ENCODE data around the gene AGBL2. TPM values are rescaled to one million over a fixed set of nuclear protein-coding genes. Genes with fewer than 3 reads are reported as not detected.

The AGBL2 gene
- total and polyA plus RNA-seq, 2 experiments from 2014 or later: 0.51 to 2.7 TPM

DNA sequence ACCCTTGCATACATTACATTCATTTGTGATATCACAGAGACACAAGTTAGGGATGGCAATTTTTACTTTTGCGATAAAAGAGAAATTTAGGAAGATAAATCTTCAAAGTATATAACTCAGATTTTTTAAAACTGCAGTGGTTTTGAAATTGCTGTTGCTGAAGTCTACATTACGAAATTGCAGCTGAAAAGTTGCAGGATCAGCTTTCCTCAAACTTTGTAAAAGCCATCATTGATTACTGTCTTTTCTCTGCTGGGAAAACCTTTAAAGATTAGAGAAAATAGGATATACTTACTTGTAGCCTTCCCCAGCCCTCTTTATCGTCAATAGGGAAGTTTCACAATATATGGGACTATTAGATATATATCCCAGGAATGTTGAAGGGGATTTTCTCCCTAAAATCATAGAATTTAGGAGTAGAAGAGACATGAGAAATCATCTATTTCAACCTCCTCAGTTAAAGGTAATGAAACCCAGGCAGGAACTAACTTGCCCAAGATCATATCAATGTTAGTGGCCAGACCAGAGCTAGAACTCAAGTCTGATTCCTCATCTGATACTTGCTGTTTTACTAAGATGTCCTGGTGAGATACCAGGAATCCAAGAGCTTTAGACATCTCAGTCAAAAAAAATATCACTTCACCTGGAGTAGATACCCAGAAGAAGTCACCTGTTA lies 10.4 kb upstream of the AGBL2 start:
- TF ChIP-seq EZH2phosphoT487 (IDR thresholded peaks at IDR 0.05; ENCODE audit: insufficient read depth, low read depth) (no peak), EZH2 (IDR thresholded peaks at IDR 0.05; ENCODE audit: insufficient read depth, poor library complexity, severe bottlenecking) (no peak)
- no peak overlapping the region for H3K4me2 ChIP-seq (ENCODE audit: unreplicated experiment)
- DNase-seq: no peak
- peaks cover 89% of the 10 kb centered on the region for H3K36me3 ChIP-seq (ENCODE audit: low read depth)
- H3K9me3 ChIP-seq (ENCODE audit: low read depth): no peaks in the 10 kb centered on the region
- no peaks in the 10 kb centered on the region for H3K9me2 ChIP-seq (ENCODE audit: insufficient read depth)
- no peak overlapping the region for H3K4me3 ChIP-seq
- no peak overlapping the region for H3K27ac ChIP-seq
- H3K79me2 ChIP-seq (ENCODE audit: insufficient read depth): peaks cover 71% of the 10 kb centered on the region
- H4K20me1 ChIP-seq (ENCODE audit: insufficient read depth): no peaks in the 10 kb centered on the region
- H3F3A ChIP-seq (ENCODE audit: insufficient read depth): peaks cover 55% of the 10 kb centered on the region
- H3K27me3 ChIP-seq (replicated peaks; ENCODE audit: insufficient read depth): no peaks in the 10 kb centered on the region
- in situ Hi-C loops (cut with MboI): no loop called here
- 99% methylated on average over 3 of the region's 3 CpGs for WGBS, 2 experiments (ENCODE audit: low coverage in 1 of 2, low lambda C conversion rate in 2 of 2, missing lambda C conversion rate in 2 of 2)
- H3K9ac ChIP-seq: no peak overlapping the region
- no peaks in the 10 kb centered on the region for H3K4me1 ChIP-seq (ENCODE audit: insufficient read depth)
- no peak overlapping the region for H2AFZ ChIP-seq

DNA sequence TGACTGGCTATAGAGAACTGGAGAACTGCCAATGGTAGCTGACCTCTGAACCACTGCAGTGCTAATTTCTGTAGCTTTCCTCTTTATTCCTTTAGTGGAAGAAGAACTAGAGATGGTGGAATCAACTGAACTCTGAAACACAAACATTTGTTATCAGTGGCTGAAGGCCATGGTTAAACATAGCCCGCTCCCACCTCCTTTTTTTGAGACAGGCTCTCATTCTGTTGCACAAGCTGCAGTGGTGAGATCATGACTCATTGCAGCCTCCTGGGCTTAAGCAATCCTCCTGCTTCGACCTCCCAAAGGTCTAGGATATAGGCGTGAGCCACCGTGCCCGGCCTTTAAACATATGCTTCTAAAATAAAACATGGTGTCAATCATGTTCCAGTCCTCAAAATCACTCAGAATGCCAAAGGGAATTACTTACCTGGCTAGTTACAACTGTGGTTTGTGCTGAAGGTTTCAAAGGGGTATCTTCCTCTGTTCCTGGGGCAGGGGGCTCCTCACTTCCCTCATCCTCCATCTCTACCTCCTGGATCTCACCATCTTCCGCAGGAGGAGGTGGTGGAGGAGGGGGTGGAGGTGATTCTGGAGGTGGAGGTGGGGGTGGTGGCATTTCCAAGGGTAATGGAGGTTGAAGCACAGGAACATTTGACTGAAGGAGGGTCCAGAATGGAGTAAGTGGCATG lies 9.0 kb upstream of the AGBL2 start:
- Histone ChIP-seq H3K36me3 (ENCODE audit: low read depth) (peaks cover 86% of the 10 kb centered on the region), H3F3A (ENCODE audit: insufficient read depth) (peaks cover 56% of the 10 kb centered on the region), H3K27ac (no peak overlapping the region), H3K9ac (no peak overlapping the region), H3K4me2 (ENCODE audit: unreplicated experiment) (no peak overlapping the region), H3K79me2 (ENCODE audit: insufficient read depth) (peaks cover 57% of the 10 kb centered on the region), H3K9me2 (ENCODE audit: insufficient read depth) (no peaks in the 10 kb centered on the region), H3K9me3 (ENCODE audit: low read depth) (no peaks in the 10 kb centered on the region), H3K4me3 (no peak overlapping the region), H4K20me1 (ENCODE audit: insufficient read depth) (no peaks in the 10 kb centered on the region), H3K27me3 (replicated peaks; ENCODE audit: insufficient read depth) (no peaks in the 10 kb centered on the region), H3K4me1 (ENCODE audit: insufficient read depth) (no peaks in the 10 kb centered on the region), H2AFZ (no peak overlapping the region)
- peak; percentile 64 for DNase-seq
- in situ Hi-C loops (cut with MboI): no loop called here
- WGBS, 2 experiments (ENCODE audit: low coverage in 1 of 2, low lambda C conversion rate in 2 of 2, missing lambda C conversion rate in 2 of 2): 88 to 89% methylated on average over 6 of the region's 6 CpGs
- no peak for TF ChIP-seq EZH2 (IDR thresholded peaks at IDR 0.05; ENCODE audit: insufficient read depth, poor library complexity, severe bottlenecking)
- TF ChIP-seq EZH2phosphoT487 (IDR thresholded peaks at IDR 0.05; ENCODE audit: insufficient read depth, low read depth): no peak

DNA sequence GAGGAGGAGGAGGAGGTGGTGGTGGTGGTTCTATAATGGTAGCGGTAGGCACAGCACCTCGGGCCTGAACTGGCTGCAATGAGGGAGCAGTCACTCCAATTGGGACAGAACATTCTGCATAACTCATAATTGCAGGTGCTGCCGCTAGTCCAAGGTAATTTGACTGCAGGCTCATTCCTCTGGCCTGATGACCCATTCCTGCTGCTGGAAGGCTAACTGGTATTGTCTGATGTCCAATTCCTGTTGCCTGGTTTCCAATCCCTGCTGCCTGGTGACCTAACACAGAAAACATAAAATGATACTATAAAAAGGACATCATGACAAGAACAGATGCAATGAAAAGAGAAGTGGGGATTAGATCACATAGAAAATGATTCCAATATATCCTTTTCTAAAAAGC lies 7.9 kb upstream of the AGBL2 start:
- Histone ChIP-seq H3K9me3 (ENCODE audit: low read depth) (no peaks in the 10 kb centered on the region), H3K36me3 (ENCODE audit: low read depth) (peaks cover 88% of the 10 kb centered on the region), H3K27ac (no peak overlapping the region), H2AFZ (no peak overlapping the region), H3K4me1 (ENCODE audit: insufficient read depth) (no peaks in the 10 kb centered on the region), H3K4me2 (ENCODE audit: unreplicated experiment) (no peak overlapping the region), H3F3A (ENCODE audit: insufficient read depth) (peaks cover 66% of the 10 kb centered on the region), H3K27me3 (replicated peaks; ENCODE audit: insufficient read depth) (no peaks in the 10 kb centered on the region), H3K4me3 (no peak overlapping the region), H3K9ac (no peak overlapping the region), H3K79me2 (ENCODE audit: insufficient read depth) (peaks cover 45% of the 10 kb centered on the region), H4K20me1 (ENCODE audit: insufficient read depth) (no peaks in the 10 kb centered on the region), H3K9me2 (ENCODE audit: insufficient read depth) (no peaks in the 10 kb centered on the region)
- no peak for TF ChIP-seq EZH2 (IDR thresholded peaks at IDR 0.05; ENCODE audit: insufficient read depth, poor library complexity, severe bottlenecking)
- TF ChIP-seq EZH2phosphoT487 (IDR thresholded peaks at IDR 0.05; ENCODE audit: insufficient read depth, low read depth): no peak
- DNase-seq: no peak
- WGBS, 2 experiments (ENCODE audit: low coverage in 1 of 2, low lambda C conversion rate in 2 of 2, missing lambda C conversion rate in 2 of 2): 82 to 86% methylated on average over 3 of the region's 3 CpGs
- in situ Hi-C loops (cut with MboI): no loop called here

DNA sequence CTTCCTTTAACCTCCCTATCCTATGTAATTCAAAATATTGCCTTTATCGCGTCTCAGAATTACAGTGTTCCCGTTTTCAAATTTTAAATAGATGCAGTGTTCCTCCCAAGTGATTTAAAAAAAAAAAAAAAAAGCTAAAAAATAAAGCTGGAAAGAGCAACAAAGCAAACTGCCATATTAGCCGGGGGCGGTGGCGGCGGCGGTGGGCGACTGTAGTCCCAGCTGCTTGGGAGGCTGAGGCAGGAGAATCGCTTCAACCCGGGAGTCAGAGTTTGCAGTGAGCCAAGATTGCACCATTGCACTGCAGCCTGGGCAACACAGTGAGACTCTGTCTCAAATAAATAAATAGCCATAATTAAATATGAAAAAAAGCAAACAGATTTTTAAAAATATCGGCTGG lies 5.5 kb upstream of the AGBL2 start:
- no peaks in the 10 kb centered on the region for H3K27me3 ChIP-seq (replicated peaks; ENCODE audit: insufficient read depth)
- no peaks in the 10 kb centered on the region for H3K9me2 ChIP-seq (ENCODE audit: insufficient read depth)
- no peak overlapping the region for H3K27ac ChIP-seq
- peaks cover 84% of the 10 kb centered on the region for H3K36me3 ChIP-seq (ENCODE audit: low read depth)
- H3K9ac ChIP-seq: no peak overlapping the region
- H3K4me1 ChIP-seq (ENCODE audit: insufficient read depth): no peaks in the 10 kb centered on the region
- peaks cover 22% of the 10 kb centered on the region for H3K79me2 ChIP-seq (ENCODE audit: insufficient read depth)
- DNase-seq: no peak
- peaks cover 68% of the 10 kb centered on the region for H3F3A ChIP-seq (ENCODE audit: insufficient read depth)
- no peak overlapping the region for H3K4me2 ChIP-seq (ENCODE audit: unreplicated experiment)
- no peaks in the 10 kb centered on the region for H4K20me1 ChIP-seq (ENCODE audit: insufficient read depth)
- in situ Hi-C loops (cut with MboI): no loop called here
- no peak for TF ChIP-seq EZH2 (IDR thresholded peaks at IDR 0.05; ENCODE audit: insufficient read depth, poor library complexity, severe bottlenecking)
- TF ChIP-seq EZH2phosphoT487 (IDR thresholded peaks at IDR 0.05; ENCODE audit: insufficient read depth, low read depth): no peak
- H3K4me3 ChIP-seq: no peak overlapping the region
- no peaks in the 10 kb centered on the region for H3K9me3 ChIP-seq (ENCODE audit: low read depth)
- no peak overlapping the region for H2AFZ ChIP-seq
- 96 to 97% methylated on average over 12 of the region's 12 CpGs for whole genome bisulfite sequencing, 2 experiments (ENCODE audit: low coverage in 1 of 2, low lambda C conversion rate in 2 of 2, missing lambda C conversion rate in 2 of 2)

Measured in GM23248 (cell line).